ENCODE measurements around the gene TANGO6.
"Not testable (repeated sequence)": the region's sequence is repeated elsewhere in the genome, so short reads cannot be mapped to it uniquely, and the experiment has no call there.

Gene TANGO6

DNA sequence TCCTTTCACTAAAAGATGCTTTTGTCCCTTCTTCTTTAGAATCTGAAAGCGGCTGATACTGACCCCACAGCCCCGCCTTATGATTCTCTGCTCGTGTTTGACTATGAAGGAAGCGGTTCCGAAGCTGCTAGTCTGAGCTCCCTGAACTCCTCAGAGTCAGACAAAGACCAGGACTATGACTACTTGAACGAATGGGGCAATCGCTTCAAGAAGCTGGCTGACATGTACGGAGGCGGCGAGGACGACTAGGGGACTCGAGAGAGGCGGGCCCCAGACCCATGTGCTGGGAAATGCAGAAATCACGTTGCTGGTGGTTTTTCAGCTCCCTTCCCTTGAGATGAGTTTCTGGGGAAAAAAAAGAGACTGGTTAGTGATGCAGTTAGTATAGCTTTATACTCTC, 10.1 kb upstream of the TANGO6 start:
- DNase-seq (ENCODE audit: extremely low spot score), result no peak
- ChIA-PET CTCF (no interaction called here), POLR2A (interaction anchor here (2.0 kb wide), 1 partner anchor 10 kb away, joined by 11 read pairs; the partner anchor contains the start of gene TANGO6)
- no peak for TF ChIP-seq SP1 (IDR thresholded peaks at IDR 0.05)
- TF ChIP-seq ZNF384 (IDR thresholded peaks at IDR 0.05), result no peak
- no peak for TF ChIP-seq NFRKB (IDR thresholded peaks at IDR 0.05)
- no peak for TF ChIP-seq PKNOX1 (IDR thresholded peaks at IDR 0.05)
- no peak for TF ChIP-seq BHLHE40 (IDR thresholded peaks at IDR 0.05; ENCODE audit: borderline replicate concordance)
- no peak for TF ChIP-seq FOXM1 (IDR thresholded peaks at IDR 0.05; ENCODE audit: borderline replicate concordance)
- no peak for TF ChIP-seq TARDBP (IDR thresholded peaks at IDR 0.05)
- TF ChIP-seq ARNT (IDR thresholded peaks at IDR 0.05), result no peak
- no peak for TF ChIP-seq FOXK2 (IDR thresholded peaks at IDR 0.05)
- no peak for TF ChIP-seq CTBP1 (IDR thresholded peaks at IDR 0.05; ENCODE audit: borderline replicate concordance)
- no peak for TF ChIP-seq SUZ12 (IDR thresholded peaks at IDR 0.05)
- no peak for TF ChIP-seq LEF1 (IDR thresholded peaks at IDR 0.05; ENCODE audit: borderline replicate concordance)
- no peak for TF ChIP-seq HDGF (IDR thresholded peaks at IDR 0.05; ENCODE audit: borderline replicate concordance)
- no peak for TF ChIP-seq L3MBTL2 (conservative IDR thresholded peaks at IDR 0.05)
- TF ChIP-seq ELF4 (IDR thresholded peaks at IDR 0.05), result no peak
- no peak for TF ChIP-seq FOXA1 (IDR thresholded peaks at IDR 0.05)

- POLR2A ChIA-PET, result interaction anchor here (2.0 kb wide), 1 partner anchor 9 kb away, joined by 11 read pairs; the partner anchor contains the start of gene TANGO6
- TF ChIP-seq TARDBP (IDR thresholded peaks at IDR 0.05), result no peak
- no peak for TF ChIP-seq BHLHE40 (IDR thresholded peaks at IDR 0.05; ENCODE audit: borderline replicate concordance)
- TF ChIP-seq LEF1 (IDR thresholded peaks at IDR 0.05; ENCODE audit: borderline replicate concordance), result no peak
- TF ChIP-seq PKNOX1 (IDR thresholded peaks at IDR 0.05), result no peak
- no peak for TF ChIP-seq FOXM1 (IDR thresholded peaks at IDR 0.05; ENCODE audit: borderline replicate concordance)
- TF ChIP-seq SUZ12 (IDR thresholded peaks at IDR 0.05), result no peak
- TF ChIP-seq FOXA1 (IDR thresholded peaks at IDR 0.05), result no peak
- no peak for DNase-seq (ENCODE audit: extremely low spot score)
- CTCF ChIA-PET, result no interaction called here
These were observed 8.8 kb upstream of the TANGO6 start for GRCh38 chr16:68834550-68834949.

- TF ChIP-seq PKNOX1 (IDR thresholded peaks at IDR 0.05), result no peak
- TF ChIP-seq CTBP1 (IDR thresholded peaks at IDR 0.05; ENCODE audit: borderline replicate concordance), result no peak
- no peak for TF ChIP-seq ZNF384 (IDR thresholded peaks at IDR 0.05)
- TF ChIP-seq FOXK2 (IDR thresholded peaks at IDR 0.05), result no peak
- no peak for TF ChIP-seq FOXA1 (IDR thresholded peaks at IDR 0.05)
- TF ChIP-seq BHLHE40 (IDR thresholded peaks at IDR 0.05; ENCODE audit: borderline replicate concordance), result no peak
- no peak for TF ChIP-seq SP1 (IDR thresholded peaks at IDR 0.05)
- TF ChIP-seq TARDBP (IDR thresholded peaks at IDR 0.05), result no peak
- TF ChIP-seq NFRKB (IDR thresholded peaks at IDR 0.05), result no peak
- no peak for TF ChIP-seq L3MBTL2 (conservative IDR thresholded peaks at IDR 0.05)
- TF ChIP-seq ELF4 (IDR thresholded peaks at IDR 0.05), result no peak
- no peak for TF ChIP-seq LEF1 (IDR thresholded peaks at IDR 0.05; ENCODE audit: borderline replicate concordance)
- no peak for TF ChIP-seq FOXM1 (IDR thresholded peaks at IDR 0.05; ENCODE audit: borderline replicate concordance)
- TF ChIP-seq HDGF (IDR thresholded peaks at IDR 0.05; ENCODE audit: borderline replicate concordance), result no peak
- no peak for TF ChIP-seq ARNT (IDR thresholded peaks at IDR 0.05)
- no peak for TF ChIP-seq SUZ12 (IDR thresholded peaks at IDR 0.05)
- CTCF ChIA-PET, result no interaction called here
- no peak for DNase-seq (ENCODE audit: extremely low spot score)
- POLR2A ChIA-PET, result no interaction called here
These were observed 7.4 kb upstream of the TANGO6 start for GRCh38 chr16:68835970-68836369.

DNA sequence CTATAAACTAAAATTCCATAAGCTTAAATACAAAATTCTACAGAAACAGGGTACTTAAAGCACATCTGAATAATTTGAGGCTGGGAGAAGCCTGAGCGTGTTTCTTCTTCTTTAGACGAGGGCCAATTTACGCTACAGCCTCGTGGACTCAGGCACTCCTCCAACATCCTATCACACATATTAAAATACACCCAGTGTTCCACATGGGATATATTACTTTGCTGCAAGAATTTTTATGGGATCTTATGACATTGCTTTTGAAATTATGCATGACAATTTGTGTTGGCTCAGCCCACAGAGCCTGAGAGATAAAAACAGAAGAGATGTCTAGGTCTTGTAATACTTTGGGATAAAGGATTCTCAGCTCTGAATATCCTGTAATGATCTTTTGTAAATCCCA, 3.5 kb upstream of the TANGO6 start:
- no peak for DNase-seq (ENCODE audit: extremely low spot score)
- POLR2A ChIA-PET, result no interaction called here
- no peak for TF ChIP-seq BHLHE40 (IDR thresholded peaks at IDR 0.05; ENCODE audit: borderline replicate concordance)
- TF ChIP-seq LEF1 (IDR thresholded peaks at IDR 0.05; ENCODE audit: borderline replicate concordance), result no peak
- TF ChIP-seq TARDBP (IDR thresholded peaks at IDR 0.05), result no peak
- no peak for TF ChIP-seq NFRKB (IDR thresholded peaks at IDR 0.05)
- CTCF ChIA-PET, result no interaction called here

GRCh38 chr16:68842964-68843481, 308 bp upstream of the TANGO6 start:
- not testable (repeated sequence) for DNase-seq (ENCODE audit: extremely low spot score)
- TF ChIP-seq L3MBTL2 (conservative IDR thresholded peaks at IDR 0.05), result peak; percentile 1; the same call in 1 of the 2 replicates
- ChIA-PET CTCF (interaction anchor here (1.1 to 1.7 kb wide), 2 partner anchors 251 to 253 kb away, joined by 4 to 7 read pairs; no protein-coding TSS in a partner anchor), POLR2A (interaction anchor here (0.9 to 2.7 kb wide), 5 partner anchors 9 to 448 kb away, joined by 3 to 11 read pairs (median 4); no protein-coding TSS in a partner anchor)

DNA sequence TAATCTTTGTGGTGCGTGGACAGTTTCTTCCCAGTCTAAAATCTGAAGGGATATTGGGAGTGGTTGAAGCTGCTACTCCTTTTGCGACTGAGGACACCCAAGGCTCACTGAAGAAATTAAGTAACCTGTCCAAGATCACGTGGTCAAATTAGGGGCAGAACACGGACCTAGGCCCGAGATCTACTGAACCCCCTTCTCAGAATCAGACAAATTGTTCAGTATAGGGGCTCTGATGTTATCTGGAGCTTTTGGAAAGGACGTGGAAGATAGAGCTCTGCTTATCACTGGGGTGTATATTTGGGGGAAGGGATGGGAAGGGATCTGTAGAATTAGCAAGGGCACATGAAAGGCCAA, 857 bp downstream of the TANGO6 start:
- CTCF ChIA-PET, result interaction anchor here (0.6 to 1.7 kb wide), 2 partner anchors 9 to 254 kb away, joined by 3 to 7 read pairs; no protein-coding TSS in a partner anchor
- no peak for DNase-seq (ENCODE audit: extremely low spot score)
- POLR2A ChIA-PET, result interaction anchor here (0.9 to 2.7 kb wide), 6 partner anchors 10 to 309 kb away, joined by 3 to 11 read pairs (median 4); no protein-coding TSS in a partner anchor
- TF ChIP-seq CTBP1 (IDR thresholded peaks at IDR 0.05; ENCODE audit: borderline replicate concordance) (no peak), BHLHE40 (IDR thresholded peaks at IDR 0.05; ENCODE audit: borderline replicate concordance) (no peak), PKNOX1 (IDR thresholded peaks at IDR 0.05) (no peak)
